ENCODE measurements around the gene ZCCHC10.
"Not testable (repeated sequence)": the region's sequence is repeated elsewhere in the genome, so short reads cannot be mapped to it uniquely, and the experiment has no call there.

ZCCHC10 gene

DNA sequence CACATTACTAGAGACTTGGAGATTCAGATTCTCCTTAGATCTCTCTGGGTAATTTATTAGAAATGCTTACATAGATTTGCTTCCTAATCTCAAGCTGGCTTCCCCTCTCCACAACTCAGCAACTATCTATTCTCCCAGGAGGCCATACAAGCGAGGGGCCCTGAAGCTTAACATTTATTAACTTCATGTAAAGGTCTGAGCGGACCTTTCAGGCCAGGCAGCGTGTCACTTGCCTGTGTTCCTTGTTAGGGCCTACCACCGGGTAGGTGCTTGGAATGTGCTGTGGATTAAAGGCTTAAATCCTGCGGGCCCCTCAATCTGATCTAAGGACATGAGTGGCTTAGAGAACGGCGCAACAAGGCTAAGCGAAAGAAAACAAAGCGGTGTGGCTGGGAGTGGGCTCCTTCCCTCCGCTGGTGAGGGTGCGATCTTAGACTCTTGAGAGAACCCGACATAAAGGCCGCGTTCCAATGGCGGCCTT, 24.8 kb upstream of the ZCCHC10 start:
- Mint-ChIP-seq H3K4me1 (ENCODE audit: low read depth) (peaks cover 47% of the 10 kb centered on the region), H3K27me3 (no peaks in the 10 kb centered on the region)
- DNase-seq, result no peak

GRCh38 chr5:133050521-133050920, 24.2 kb upstream of the ZCCHC10 start:
- Mint-ChIP-seq H3K4me3 (peak overlapping the region; percentile 99), H3K9me3 (no peaks in the 10 kb centered on the region), H3K36me3 (ENCODE audit: low read depth) (peaks cover 40% of the 10 kb centered on the region), H3K27ac (peak overlapping the region; percentile 100), H3K27me3 (no peaks in the 10 kb centered on the region), H3K4me1 (ENCODE audit: low read depth) (peaks cover 42% of the 10 kb centered on the region)
- DNase-seq, result no peak

More for the DNA sequence above, 24.8 kb upstream of the ZCCHC10 start:
- Mint-ChIP-seq H3K4me3 (peak overlapping the region; percentile 99), H3K9me3 (no peaks in the 10 kb centered on the region), H3K27ac (peak overlapping the region; percentile 100), H3K36me3 (ENCODE audit: low read depth) (peaks cover 46% of the 10 kb centered on the region)

GRCh38 chr5:133049726-133050048, 23.3 kb upstream of the ZCCHC10 start:
- Mint-ChIP-seq H3K4me1 (ENCODE audit: low read depth) (peaks cover 34% of the 10 kb centered on the region), H3K4me3 (no peak overlapping the region), H3K9me3 (no peaks in the 10 kb centered on the region), H3K36me3 (ENCODE audit: low read depth) (peaks cover 32% of the 10 kb centered on the region), H3K27ac (peak overlapping the region; percentile 69), H3K27me3 (no peaks in the 10 kb centered on the region)
- no peak for DNase-seq

- H3K4me1 Mint-ChIP-seq (ENCODE audit: low read depth), result peaks cover 29% of the 10 kb centered on the region
- H3K27ac Mint-ChIP-seq, result peak overlapping the region; percentile 69
- peaks cover 27% of the 10 kb centered on the region for H3K36me3 Mint-ChIP-seq (ENCODE audit: low read depth)
- H3K4me3 Mint-ChIP-seq, result no peak overlapping the region
- no peaks in the 10 kb centered on the region for H3K27me3 Mint-ChIP-seq
- no peaks in the 10 kb centered on the region for H3K9me3 Mint-ChIP-seq
- DNase-seq, result no peak
Measured at GRCh38 chr5:133048993-133049725, 22.8 kb upstream of the ZCCHC10 start.

DNA sequence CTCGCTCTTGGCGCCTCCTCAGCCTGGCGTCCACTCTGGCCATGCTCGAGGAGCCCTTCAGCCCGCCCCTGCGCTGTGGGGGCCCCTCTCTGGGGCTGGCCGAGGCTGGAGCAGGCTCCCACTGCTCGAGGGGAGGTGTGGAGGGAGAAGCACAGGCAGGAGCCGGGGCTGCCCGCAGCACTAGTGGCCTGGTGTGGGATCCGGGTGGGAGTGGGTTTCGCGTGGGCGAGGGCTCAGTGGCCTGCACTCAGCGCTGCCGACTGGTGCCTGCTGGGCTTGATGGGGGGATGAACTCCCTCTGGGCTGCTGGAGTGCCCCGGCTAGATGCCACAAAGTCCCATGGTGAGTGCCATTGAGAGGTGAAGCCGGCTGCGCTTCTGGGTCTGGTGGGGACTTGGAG, 21.1 kb upstream of the ZCCHC10 start:
- H3K4me1 Mint-ChIP-seq (ENCODE audit: low read depth), result peaks cover 20% of the 10 kb centered on the region
- H3K9me3 Mint-ChIP-seq, result no peaks in the 10 kb centered on the region
- H3K4me3 Mint-ChIP-seq, result no peak overlapping the region
- no peak overlapping the region for H3K27ac Mint-ChIP-seq
- H3K36me3 Mint-ChIP-seq (ENCODE audit: low read depth), result peaks cover 11% of the 10 kb centered on the region
- no peaks in the 10 kb centered on the region for H3K27me3 Mint-ChIP-seq
- DNase-seq, result no peak

GRCh38 chr5:133046560-133046959, 20.2 kb upstream of the ZCCHC10 start:
- not testable (repeated sequence) for H3K4me3 Mint-ChIP-seq; H3K9me3 Mint-ChIP-seq; DNase-seq; H3K27ac Mint-ChIP-seq; H3K36me3 Mint-ChIP-seq (ENCODE audit: low read depth); H3K27me3 Mint-ChIP-seq
- H3K4me1 Mint-ChIP-seq (ENCODE audit: low read depth), result peaks cover 20% of the 10 kb centered on the region

GRCh38 chr5:133041910-133042309, 15.6 kb upstream of the ZCCHC10 start:
- Mint-ChIP-seq H3K27me3 (no peaks in the 10 kb centered on the region), H3K36me3 (ENCODE audit: low read depth) (no peaks in the 10 kb centered on the region), H3K27ac (no peak overlapping the region), H3K4me3 (no peak overlapping the region), H3K9me3 (no peaks in the 10 kb centered on the region), H3K4me1 (ENCODE audit: low read depth) (peaks cover 2% of the 10 kb centered on the region)
- DNase-seq, result no peak

GRCh38 chr5:133041157-133041784, 14.9 kb upstream of the ZCCHC10 start:
- H3K4me3 Mint-ChIP-seq, result no peak overlapping the region

GRCh38 chr5:133036677-133037076, 10.3 kb upstream of the ZCCHC10 start:
- H3K9me3 Mint-ChIP-seq; H3K36me3 Mint-ChIP-seq (ENCODE audit: low read depth); H3K27me3 Mint-ChIP-seq; H3K4me3 Mint-ChIP-seq; H3K4me1 Mint-ChIP-seq (ENCODE audit: low read depth); DNase-seq; H3K27ac Mint-ChIP-seq: not testable (repeated sequence)

More at GRCh38 chr5:133041157-133041784, 14.9 kb upstream of the ZCCHC10 start:
- Mint-ChIP-seq H3K27me3 (peaks cover 2% of the 10 kb centered on the region), H3K4me1 (ENCODE audit: low read depth) (peaks cover 2% of the 10 kb centered on the region), H3K9me3 (no peaks in the 10 kb centered on the region), H3K36me3 (ENCODE audit: low read depth) (no peaks in the 10 kb centered on the region), H3K27ac (peak overlapping the region; percentile 37)
- DNase-seq, result no peak

DNA sequence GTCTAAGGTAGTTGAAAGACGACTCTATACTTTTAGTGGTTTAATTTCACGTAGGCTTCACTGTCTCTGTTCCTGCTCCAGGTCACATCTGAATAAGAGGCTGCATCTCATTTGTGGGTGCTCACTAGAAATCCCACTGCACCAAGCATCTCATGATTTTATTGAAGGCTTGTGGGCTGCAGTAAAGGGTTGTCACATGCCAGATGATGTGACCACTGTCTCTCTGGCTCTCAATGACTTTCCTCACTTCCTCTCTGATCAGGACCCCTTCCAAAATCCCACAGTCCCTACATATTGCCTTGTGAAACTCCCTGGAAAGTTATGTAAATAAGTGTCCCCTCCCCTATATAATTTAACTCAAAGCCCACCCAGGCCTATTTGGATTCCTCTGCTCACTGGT, 8.9 kb upstream of the ZCCHC10 start:
- no peak overlapping the region for H3K4me3 Mint-ChIP-seq
- peaks cover 5% of the 10 kb centered on the region for H3K4me1 Mint-ChIP-seq (ENCODE audit: low read depth)
- H3K27ac Mint-ChIP-seq, result no peak overlapping the region
- DNase-seq, result no peak
- peaks cover 7% of the 10 kb centered on the region for H3K27me3 Mint-ChIP-seq
- no peaks in the 10 kb centered on the region for H3K9me3 Mint-ChIP-seq
- no peaks in the 10 kb centered on the region for H3K36me3 Mint-ChIP-seq (ENCODE audit: low read depth)

DNA sequence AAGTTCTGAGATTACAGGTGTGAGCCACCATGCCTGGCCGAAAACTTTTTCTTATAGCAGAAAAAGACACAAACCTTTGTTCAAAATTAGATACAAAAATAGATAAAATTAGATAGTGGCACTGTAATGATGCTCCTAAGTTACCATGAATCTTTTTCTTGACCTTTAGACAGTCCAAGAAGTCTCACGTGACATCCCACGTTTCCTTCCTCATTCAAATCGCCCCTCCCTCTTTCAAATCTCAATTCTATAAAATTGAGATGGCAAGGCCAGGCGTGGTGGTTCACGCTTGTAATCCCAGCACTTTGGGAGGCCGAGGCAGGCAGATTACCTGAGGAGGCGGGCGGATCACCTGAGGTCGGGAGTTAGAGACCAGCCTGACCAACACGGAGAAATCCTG, 7.7 kb upstream of the ZCCHC10 start:
- no peak for DNase-seq
- Mint-ChIP-seq H3K27me3 (peaks cover 7% of the 10 kb centered on the region), H3K9me3 (no peaks in the 10 kb centered on the region), H3K27ac (no peak overlapping the region), H3K36me3 (ENCODE audit: low read depth) (no peaks in the 10 kb centered on the region), H3K4me1 (ENCODE audit: low read depth) (peaks cover 5% of the 10 kb centered on the region), H3K4me3 (no peak overlapping the region)

GRCh38 chr5:133032852-133033742, 6.7 kb upstream of the ZCCHC10 start:
- Mint-ChIP-seq H3K36me3 (ENCODE audit: low read depth) (no peaks in the 10 kb centered on the region), H3K27ac (no peak overlapping the region), H3K9me3 (no peaks in the 10 kb centered on the region), H3K4me3 (no peak overlapping the region), H3K27me3 (peaks cover 7% of the 10 kb centered on the region), H3K4me1 (ENCODE audit: low read depth) (peaks cover 5% of the 10 kb centered on the region)
- no peak for DNase-seq

- Mint-ChIP-seq H3K36me3 (ENCODE audit: low read depth) (peaks cover 9% of the 10 kb centered on the region), H3K27me3 (peaks cover 3% of the 10 kb centered on the region), H3K4me3 (no peak overlapping the region), H3K27ac (no peak overlapping the region), H3K4me1 (ENCODE audit: low read depth) (peaks cover 11% of the 10 kb centered on the region), H3K9me3 (no peaks in the 10 kb centered on the region)
- DNase-seq, result no peak
Measured at GRCh38 chr5:133030343-133031005, 4.1 kb upstream of the ZCCHC10 start.

DNA sequence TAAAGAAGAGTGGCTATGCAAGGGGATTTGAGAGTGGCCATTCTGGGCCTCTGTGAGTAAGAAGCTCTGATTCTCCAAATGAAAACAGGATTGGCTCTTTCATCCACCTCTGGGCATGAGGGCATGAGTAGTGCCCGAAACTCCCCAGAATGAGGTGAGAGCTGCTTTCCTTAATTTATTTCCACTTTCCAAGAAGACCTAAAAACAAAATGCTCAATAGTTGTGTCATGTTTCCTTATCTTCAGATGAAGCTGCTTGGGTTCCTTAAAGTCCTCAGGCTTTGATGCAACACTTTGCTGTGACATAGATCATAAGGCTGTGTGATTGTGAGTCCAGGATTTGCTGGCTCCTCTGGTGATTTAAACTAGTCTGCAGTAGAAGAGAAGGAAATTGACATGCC, 3.1 kb upstream of the ZCCHC10 start:
- Mint-ChIP-seq H3K4me3 (no peak overlapping the region), H3K9me3 (no peaks in the 10 kb centered on the region), H3K36me3 (ENCODE audit: low read depth) (peaks cover 11% of the 10 kb centered on the region), H3K27ac (no peak overlapping the region), H3K27me3 (no peaks in the 10 kb centered on the region), H3K4me1 (ENCODE audit: low read depth) (peaks cover 18% of the 10 kb centered on the region)
- DNase-seq, result no peak
